ENCODE data around the gene RRM1.
A peak's percentile ranks its signal among the peaks of the same experiment; 100 is the strongest.

Gene RRM1

GRCh38 chr11:4092026-4092425 is 2.6 kb upstream of the RRM1 start:
- no peak overlapping the region for H3K4me3 ChIP-seq (ENCODE audit: low read depth, low read length)
- no peak for TF ChIP-seq CTCF (IDR thresholded peaks at IDR 0.05; ENCODE audit: low read depth, low read length)

GRCh38 chr11:4093519-4094347 is 866 bp upstream of the RRM1 start:
- peak overlapping the region; percentile 82 for H3K4me3 ChIP-seq (ENCODE audit: low read depth, low read length)
- no peak for TF ChIP-seq CTCF (IDR thresholded peaks at IDR 0.05; ENCODE audit: low read depth, low read length)

- peak overlapping the region; percentile 82 for H3K4me3 ChIP-seq (ENCODE audit: low read depth, low read length)
- no peak for TF ChIP-seq CTCF (IDR thresholded peaks at IDR 0.05; ENCODE audit: low read depth, low read length)
These were observed 1.1 kb downstream of the RRM1 start for GRCh38 chr11:4095509-4096230.

- no peak for TF ChIP-seq CTCF (IDR thresholded peaks at IDR 0.05; ENCODE audit: low read depth, low read length)
- H3K4me3 ChIP-seq (ENCODE audit: low read depth, low read length), result no peak overlapping the region
These were observed 3.5 kb downstream of the RRM1 start for GRCh38 chr11:4098026-4098621.

GRCh38 chr11:4102711-4103110 is 8.1 kb downstream of the RRM1 start:
- H3K4me3 ChIP-seq (ENCODE audit: low read depth, low read length), result no peak overlapping the region
- TF ChIP-seq CTCF (IDR thresholded peaks at IDR 0.05; ENCODE audit: low read depth, low read length), result no peak

- TF ChIP-seq CTCF (IDR thresholded peaks at IDR 0.05; ENCODE audit: low read depth, low read length), result no peak
- no peak overlapping the region for H3K4me3 ChIP-seq (ENCODE audit: low read depth, low read length)
These were observed 8.7 kb downstream of the RRM1 start for GRCh38 chr11:4103269-4103668.

- no peak overlapping the region for H3K4me3 ChIP-seq (ENCODE audit: low read depth, low read length)
- no peak for TF ChIP-seq CTCF (IDR thresholded peaks at IDR 0.05; ENCODE audit: low read depth, low read length)
These were observed 11.3 kb downstream of the RRM1 start for GRCh38 chr11:4105916-4106315.

All from WI38 (cell line).